Body of pancreas (tissue), 4 donors: ENCODE data around the gene F2RL2.

Source experiments
- POLR2A ChIP-seq, 3 donors: fragments of 450-650 bp; IDR thresholded peaks; one replicate each; pipeline ENCODE4 v1.6.1; 2016; ENCODE audit warnings: antibody characterized with exemption in 3 of 3, mild to moderate bottlenecking in 2 of 3
- TF ChIP-seq, protein P1 (sequence below), 7 experiments: fragments of 450-650 bp in 4 of 7; fragments of 200-600 bp in 3 of 7; sonication (generic) in 3 of 7; IDR thresholded peaks; one replicate each; pipeline ENCODE4 v1.5.1; 2016 to 2019; ENCODE audit warnings: antibody characterized with exemption in 7 of 7

DNA sequence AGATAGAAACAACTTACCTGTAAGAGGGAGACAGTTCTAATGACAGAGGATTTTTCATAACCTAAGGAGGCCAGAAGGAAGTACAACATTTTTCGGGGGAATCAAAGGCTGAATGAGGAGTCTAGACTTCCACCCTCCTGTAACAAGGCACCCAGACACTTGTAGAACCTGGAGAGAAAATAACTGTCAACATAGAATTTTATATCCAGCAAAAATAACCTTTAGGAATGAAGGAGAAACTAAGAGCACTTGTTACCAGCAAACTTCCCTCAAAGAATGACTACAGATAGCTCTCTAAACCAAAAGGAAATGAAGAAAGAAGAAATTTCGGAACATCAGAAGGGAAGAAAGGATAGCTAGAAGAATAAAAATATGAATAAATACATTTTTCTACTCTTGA is 25.9 kb upstream of the F2RL2 start:
- TF ChIP-seq, protein P1, sequence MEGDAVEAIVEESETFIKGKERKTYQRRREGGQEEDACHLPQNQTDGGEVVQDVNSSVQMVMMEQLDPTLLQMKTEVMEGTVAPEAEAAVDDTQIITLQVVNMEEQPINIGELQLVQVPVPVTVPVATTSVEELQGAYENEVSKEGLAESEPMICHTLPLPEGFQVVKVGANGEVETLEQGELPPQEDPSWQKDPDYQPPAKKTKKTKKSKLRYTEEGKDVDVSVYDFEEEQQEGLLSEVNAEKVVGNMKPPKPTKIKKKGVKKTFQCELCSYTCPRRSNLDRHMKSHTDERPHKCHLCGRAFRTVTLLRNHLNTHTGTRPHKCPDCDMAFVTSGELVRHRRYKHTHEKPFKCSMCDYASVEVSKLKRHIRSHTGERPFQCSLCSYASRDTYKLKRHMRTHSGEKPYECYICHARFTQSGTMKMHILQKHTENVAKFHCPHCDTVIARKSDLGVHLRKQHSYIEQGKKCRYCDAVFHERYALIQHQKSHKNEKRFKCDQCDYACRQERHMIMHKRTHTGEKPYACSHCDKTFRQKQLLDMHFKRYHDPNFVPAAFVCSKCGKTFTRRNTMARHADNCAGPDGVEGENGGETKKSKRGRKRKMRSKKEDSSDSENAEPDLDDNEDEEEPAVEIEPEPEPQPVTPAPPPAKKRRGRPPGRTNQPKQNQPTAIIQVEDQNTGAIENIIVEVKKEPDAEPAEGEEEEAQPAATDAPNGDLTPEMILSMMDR (IDR thresholded peaks at IDR 0.05): no peak
- no peak for TF ChIP-seq POLR2A (IDR thresholded peaks at IDR 0.05)
